A673 (cell line): ENCODE measurements around the gene VPS8. TPM values are rescaled to one million over a fixed set of nuclear protein-coding genes. Genes with fewer than 3 reads are reported as not detected.

Source experiments
- BruUV-seq: library from RNA; stranded (reverse); fragments of 400-500 nt; replicated peaks from 2 replicates; lab custom pipeline; 2021; lab: Mats Ljungman, UMichigan
- CTCF ChIA-PET: fragments of 300-600 bp; sonication (Branson Sonifier 250); formaldehyde crosslinking; loops from one replicate; lab custom pipeline; 2022; ENCODE audit warnings: antibody characterized with exemption; lab: Charles Lee
- POLR2A ChIA-PET: fragments of 300-600 bp; sonication (Branson Sonifier 250); formaldehyde crosslinking; loops from one replicate; lab custom pipeline; 2022; ENCODE audit warnings: antibody characterized with exemption; ENCODE audit not compliant: low non-redundant PET; lab: Charles Lee
- DNase-seq: peaks from one replicate; pipeline ENCODE4 v3.0.0-alpha.2; 2015; ENCODE audit warnings: low spot score
- H3K27ac ChIP-seq: fragments of 200-600 bp; sonication (generic); 2 replicates; pipeline ENCODE4 v1.5.1; 2016; ENCODE audit warnings: mixed run types, low read depth, mild to moderate bottlenecking, mixed read lengths, antibody characterized with exemption, low read length; ENCODE audit not compliant: poor library complexity, severe bottlenecking
- H3K27me3 ChIP-seq: fragments of 200-600 bp; sonication (generic); replicated peaks from 2 replicates; pipeline ENCODE4 v1.6.1; 2017; ENCODE audit warnings: mixed run types, low read depth, mild to moderate bottlenecking, mixed read lengths, antibody characterized with exemption, low read length; ENCODE audit not compliant: insufficient read depth, poor library complexity
- H3K36me3 ChIP-seq: fragments of 200-600 bp; sonication (generic); 2 replicates; pipeline ENCODE4 v1.6.1; 2016; ENCODE audit warnings: mixed run types, mild to moderate bottlenecking, mixed read lengths, antibody characterized with exemption, low read length; ENCODE audit not compliant: insufficient read depth, poor library complexity, severe bottlenecking
- H3K4me1 ChIP-seq: fragments of 200-600 bp; sonication (generic); 2 replicates; pipeline ENCODE4 v1.6.1; 2017; ENCODE audit warnings: mixed run types, mild to moderate bottlenecking, mixed read lengths, antibody characterized with exemption, low read length; ENCODE audit not compliant: insufficient read depth, poor library complexity, severe bottlenecking
- H3K4me3 ChIP-seq: fragments of 200-600 bp; sonication (generic); 2 replicates; pipeline ENCODE4 v1.5.1; 2016; ENCODE audit warnings: low read depth, mixed run types, mild to moderate bottlenecking, mixed read lengths, low read length; ENCODE audit not compliant: poor library complexity, severe bottlenecking
- H3K9me3 ChIP-seq: fragments of 200-600 bp; sonication (generic); 2 replicates; pipeline ENCODE4 v1.6.1; 2016; ENCODE audit warnings: mixed run types, low read depth, mild to moderate bottlenecking, mixed read lengths, antibody characterized with exemption, low read length; ENCODE audit not compliant: poor library complexity, severe bottlenecking
- EZH2 ChIP-seq: fragments of 200-600 bp; sonication (generic); IDR thresholded peaks from 2 replicates; pipeline ENCODE4 v1.6.1; 2017; ENCODE audit warnings: borderline replicate concordance, low read depth, mild to moderate bottlenecking, mixed read lengths, antibody characterized with exemption, low read length; ENCODE audit not compliant: poor library complexity, severe bottlenecking
- intact Hi-C: fragments of 100-400 bp; cut with micrococcal nuclease; formaldehyde crosslinking; loops from one replicate; pipeline ENCODE4 v1.10.0; 2022; ENCODE audit not compliant: unreplicated experiment
- total RNA-seq: library from RNA; stranded (reverse); gene quantifications from 2 replicates; pipeline ENCODE4 v1.2.3, GENCODE V29; 2021
- TF ChIP-seq, protein P1 (sequence below): fragments of 300-800, 200-600 bp; sonication (generic); conservative IDR thresholded peaks from 2 replicates; pipeline ENCODE4 v1.5.1; 2017; ENCODE audit warnings: low read depth, mild to moderate bottlenecking, antibody characterized with exemption, low read length, moderate library complexity, mixed read lengths

The VPS8 gene
- total RNA-seq, 1 experiment from 2014 or later = 42.3 TPM

DNA sequence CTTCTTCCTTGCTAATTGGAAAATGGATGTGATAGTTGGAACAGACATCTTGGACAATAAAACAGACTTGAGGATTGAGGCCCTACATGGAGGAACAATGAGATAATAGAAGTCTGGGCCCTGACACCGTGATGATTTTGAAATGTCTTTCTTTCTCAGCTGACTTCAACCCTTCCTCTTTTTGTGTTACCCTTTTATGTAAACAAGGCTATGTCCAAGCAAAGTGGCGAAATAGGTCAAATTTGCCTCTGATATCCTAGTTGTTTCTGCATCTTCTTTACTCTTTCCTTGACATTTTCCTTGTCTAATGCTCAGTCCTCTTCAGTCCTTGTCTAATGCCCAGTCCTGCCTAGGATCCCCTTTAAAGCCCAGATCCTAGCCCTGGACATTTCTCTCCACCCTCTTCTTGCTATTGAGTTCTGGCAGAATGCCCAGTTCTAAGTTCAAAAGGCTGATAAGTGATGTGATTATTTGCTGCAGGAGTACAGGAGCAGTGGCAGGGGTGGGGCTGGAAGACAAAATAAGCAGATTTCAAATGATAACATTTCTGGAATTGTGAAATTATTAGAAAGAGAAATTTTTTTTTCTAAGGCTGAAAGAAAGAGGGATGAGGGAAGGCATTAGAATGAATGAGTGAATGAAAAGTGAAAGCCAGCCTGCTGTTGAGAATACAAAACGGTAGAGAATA is 6.5 kb upstream of the VPS8 start:
- ChIA-PET POLR2A (no interaction called here), CTCF (interaction anchor here (1.9 kb wide), 1 partner anchor 244 kb away, joined by 14 read pairs; the partner anchor contains the start of gene EPHB3)
- peak; percentile 20 for DNase-seq
- H3K4me1 ChIP-seq = no peaks in the 10 kb centered on the region
- no peak overlapping the region for H3K4me3 ChIP-seq
- intact Hi-C loops = no loop called here
- TF ChIP-seq EZH2 = no peak
- TF ChIP-seq, protein P1, sequence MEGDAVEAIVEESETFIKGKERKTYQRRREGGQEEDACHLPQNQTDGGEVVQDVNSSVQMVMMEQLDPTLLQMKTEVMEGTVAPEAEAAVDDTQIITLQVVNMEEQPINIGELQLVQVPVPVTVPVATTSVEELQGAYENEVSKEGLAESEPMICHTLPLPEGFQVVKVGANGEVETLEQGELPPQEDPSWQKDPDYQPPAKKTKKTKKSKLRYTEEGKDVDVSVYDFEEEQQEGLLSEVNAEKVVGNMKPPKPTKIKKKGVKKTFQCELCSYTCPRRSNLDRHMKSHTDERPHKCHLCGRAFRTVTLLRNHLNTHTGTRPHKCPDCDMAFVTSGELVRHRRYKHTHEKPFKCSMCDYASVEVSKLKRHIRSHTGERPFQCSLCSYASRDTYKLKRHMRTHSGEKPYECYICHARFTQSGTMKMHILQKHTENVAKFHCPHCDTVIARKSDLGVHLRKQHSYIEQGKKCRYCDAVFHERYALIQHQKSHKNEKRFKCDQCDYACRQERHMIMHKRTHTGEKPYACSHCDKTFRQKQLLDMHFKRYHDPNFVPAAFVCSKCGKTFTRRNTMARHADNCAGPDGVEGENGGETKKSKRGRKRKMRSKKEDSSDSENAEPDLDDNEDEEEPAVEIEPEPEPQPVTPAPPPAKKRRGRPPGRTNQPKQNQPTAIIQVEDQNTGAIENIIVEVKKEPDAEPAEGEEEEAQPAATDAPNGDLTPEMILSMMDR = no peak
- no TSS peak for BruUV-seq
- H3K36me3 ChIP-seq = no peaks in the 10 kb centered on the region
- no peaks in the 10 kb centered on the region for H3K9me3 ChIP-seq
- no peak overlapping the region for H3K27ac ChIP-seq
- H3K27me3 ChIP-seq = no peaks in the 10 kb centered on the region

DNA sequence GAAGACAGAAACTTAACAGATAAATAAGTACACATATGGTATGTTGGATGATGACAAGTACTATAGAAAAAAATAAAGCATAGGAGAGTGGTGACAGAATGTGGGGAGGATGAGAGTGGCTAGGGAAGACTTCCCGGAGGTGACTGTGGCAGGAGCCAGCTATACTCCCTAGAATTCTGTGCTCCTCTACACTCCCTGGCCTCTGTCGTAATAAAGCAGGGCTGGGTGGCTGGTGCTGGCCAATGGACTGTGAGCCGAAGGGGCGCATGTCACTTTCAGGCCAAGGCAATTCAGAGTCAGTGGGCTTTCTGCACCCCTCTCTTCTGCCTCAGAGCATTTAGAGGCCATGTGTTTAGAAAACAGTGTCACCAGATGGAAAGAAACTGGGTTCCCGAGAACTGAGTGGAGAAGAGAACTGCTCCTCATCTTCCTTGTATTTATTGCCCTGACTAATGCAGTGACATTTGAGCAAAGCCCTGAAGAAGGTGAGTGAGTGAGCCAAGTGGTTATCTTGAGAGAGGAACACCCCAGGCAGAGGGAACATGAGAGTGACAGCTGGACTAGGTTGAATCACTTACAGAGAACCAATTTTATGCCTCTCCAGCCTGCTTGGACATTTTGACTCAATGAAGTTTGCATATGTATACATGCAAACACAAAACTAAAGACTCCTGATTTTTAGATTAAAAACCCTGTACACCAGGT is 5.2 kb upstream of the VPS8 start:
- H3K4me1 ChIP-seq = no peaks in the 10 kb centered on the region
- H3K36me3 ChIP-seq = no peaks in the 10 kb centered on the region
- BruUV-seq = no TSS peak
- no peak for DNase-seq
- ChIA-PET POLR2A (no interaction called here), CTCF (interaction anchor here (0.8 to 1.8 kb wide), 2 partner anchors 245 to 246 kb away, joined by 4 to 10 read pairs; partner anchors contain the start of gene EPHB3)
- TF ChIP-seq, protein P1 = no peak
- no peak for TF ChIP-seq EZH2
- H3K27me3 ChIP-seq = no peaks in the 10 kb centered on the region
- no peak overlapping the region for H3K27ac ChIP-seq
- H3K9me3 ChIP-seq = no peaks in the 10 kb centered on the region
- H3K4me3 ChIP-seq = no peak overlapping the region
- intact Hi-C loops = no loop called here

DNA sequence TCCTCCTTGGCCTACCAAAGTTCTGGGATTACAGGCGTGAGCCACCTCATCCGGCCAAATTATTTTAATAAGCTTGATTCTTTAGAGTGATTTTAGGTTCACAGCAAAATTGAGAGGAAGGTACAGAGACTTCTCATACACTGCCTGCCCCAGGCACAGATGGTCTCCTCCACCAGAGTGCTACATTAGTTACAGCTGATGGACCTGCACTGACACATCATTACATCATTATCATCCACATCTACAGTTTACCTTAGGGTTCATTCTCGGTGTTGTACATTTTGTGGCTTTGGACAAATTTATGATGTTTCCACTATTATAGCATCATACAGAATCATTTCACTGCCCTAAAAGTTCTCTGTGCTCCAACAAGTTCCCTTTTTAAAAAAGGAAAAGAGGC is 4.4 kb upstream of the VPS8 start:
- Histone ChIP-seq H3K27me3 (no peaks in the 10 kb centered on the region), H3K4me3 (no peak overlapping the region), H3K36me3 (no peaks in the 10 kb centered on the region), H3K9me3 (no peaks in the 10 kb centered on the region), H3K4me1 (no peaks in the 10 kb centered on the region), H3K27ac (no peak overlapping the region)
- intact Hi-C loops = no loop called here
- BruUV-seq = no TSS peak
- no peak for TF ChIP-seq EZH2
- TF ChIP-seq, protein P1 = no peak
- no peak for DNase-seq
- CTCF ChIA-PET = interaction anchor here (1.8 kb wide), 1 partner anchor 246 kb away, joined by 10 read pairs; the partner anchor contains the start of gene EPHB3
- POLR2A ChIA-PET = no interaction called here
